SU-DHL-6 (cell line): ENCODE measurements around the gene CSF1R.

Source experiments
- EZH2phosphoT487 ChIP-seq: fragments of 200-600 bp; sonication (generic), shearing (Covaris generic); conservative IDR thresholded peaks from 2 replicates; pipeline ENCODE4 v1.6.1; 2018; ENCODE audit warnings: mild to moderate bottlenecking, antibody characterized with exemption, low read length, moderate library complexity, mixed read lengths
- TF ChIP-seq, protein P1 (sequence below): fragments of 200-600 bp; sonication (generic); IDR thresholded peaks from one replicate; pipeline ENCODE4 v1.5.1; 2017; ENCODE audit warnings: antibody characterized with exemption, mild to moderate bottlenecking, low read length, moderate library complexity; ENCODE audit not compliant: insufficient read depth, poor library complexity, severe bottlenecking

DNA sequence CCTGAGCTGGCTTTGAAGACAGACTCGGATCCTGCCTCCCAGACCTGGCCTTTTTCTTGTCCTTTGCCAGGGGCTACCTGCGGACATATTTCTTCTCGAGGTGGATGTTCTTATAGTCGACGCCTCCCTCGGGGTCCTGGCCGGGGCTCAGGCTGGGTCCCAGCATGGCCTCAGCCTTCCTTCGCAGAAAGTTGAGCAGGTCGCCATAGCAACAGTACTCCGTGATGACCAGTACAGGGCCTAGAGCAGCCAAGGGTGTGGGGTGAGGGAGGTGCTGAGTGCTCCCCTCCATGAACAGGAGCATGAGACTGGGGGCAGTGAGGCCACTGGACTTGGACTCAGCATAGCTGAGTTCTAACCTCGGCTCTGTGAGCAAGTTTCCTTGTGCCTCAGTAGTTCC, 26.7 kb downstream of the CSF1R start:
- TF ChIP-seq, protein P1, sequence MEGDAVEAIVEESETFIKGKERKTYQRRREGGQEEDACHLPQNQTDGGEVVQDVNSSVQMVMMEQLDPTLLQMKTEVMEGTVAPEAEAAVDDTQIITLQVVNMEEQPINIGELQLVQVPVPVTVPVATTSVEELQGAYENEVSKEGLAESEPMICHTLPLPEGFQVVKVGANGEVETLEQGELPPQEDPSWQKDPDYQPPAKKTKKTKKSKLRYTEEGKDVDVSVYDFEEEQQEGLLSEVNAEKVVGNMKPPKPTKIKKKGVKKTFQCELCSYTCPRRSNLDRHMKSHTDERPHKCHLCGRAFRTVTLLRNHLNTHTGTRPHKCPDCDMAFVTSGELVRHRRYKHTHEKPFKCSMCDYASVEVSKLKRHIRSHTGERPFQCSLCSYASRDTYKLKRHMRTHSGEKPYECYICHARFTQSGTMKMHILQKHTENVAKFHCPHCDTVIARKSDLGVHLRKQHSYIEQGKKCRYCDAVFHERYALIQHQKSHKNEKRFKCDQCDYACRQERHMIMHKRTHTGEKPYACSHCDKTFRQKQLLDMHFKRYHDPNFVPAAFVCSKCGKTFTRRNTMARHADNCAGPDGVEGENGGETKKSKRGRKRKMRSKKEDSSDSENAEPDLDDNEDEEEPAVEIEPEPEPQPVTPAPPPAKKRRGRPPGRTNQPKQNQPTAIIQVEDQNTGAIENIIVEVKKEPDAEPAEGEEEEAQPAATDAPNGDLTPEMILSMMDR = no peak
- TF ChIP-seq EZH2phosphoT487 = no peak
